Endodermal cell (in vitro differentiated cells): Measurements from ENCODE around the gene YWHAQ. TPM values are rescaled to one million over a fixed set of nuclear protein-coding genes. Genes with fewer than 3 reads are reported as not detected.

Experiments
- DNase-seq: peaks from one replicate; pipeline ENCODE4 v3.0.0-alpha.2; 2017
- H3K27ac ChIP-seq: 2 replicates; pipeline ENCODE4 v1.5.1; 2013; ENCODE audit warnings: mild to moderate bottlenecking, low read depth, low read length, moderate library complexity
- H3K27me3 ChIP-seq: 2 replicates; pipeline ENCODE4 v1.6.1; 2013; ENCODE audit warnings: mild to moderate bottlenecking, low read length, moderate library complexity; ENCODE audit not compliant: insufficient read depth, control insufficient read depth, poor library complexity, severe bottlenecking
- H3K36me3 ChIP-seq: 2 replicates; pipeline ENCODE4 v1.7.0; 2013; ENCODE audit warnings: mild to moderate bottlenecking, low read length, moderate library complexity; ENCODE audit not compliant: control insufficient read depth, insufficient read depth
- H3K4me1 ChIP-seq: one replicate; pipeline ENCODE4 v1.7.0; 2013; ENCODE audit warnings: low read length; ENCODE audit not compliant: control insufficient read depth, insufficient read depth
- H3K4me3 ChIP-seq: 2 replicates; pipeline ENCODE4 v1.5.1; 2013; ENCODE audit warnings: mild to moderate bottlenecking, low read length, moderate library complexity
- H3K9ac ChIP-seq: 2 replicates; pipeline ENCODE4 v1.6.1; 2013; ENCODE audit warnings: mild to moderate bottlenecking, low read length, moderate library complexity; ENCODE audit not compliant: poor library complexity, severe bottlenecking; ENCODE audit errors: extremely low read depth
- H3K9me3 ChIP-seq: 2 replicates; pipeline ENCODE4 v1.6.1; 2013; ENCODE audit warnings: mild to moderate bottlenecking, low read length, moderate library complexity; ENCODE audit not compliant: control insufficient read depth
- H3K27ac Mint-ChIP-seq: 2 replicates; pipeline ENCODE4 v1.8.0; 2020; ENCODE audit warnings: mixed read lengths
- H3K27me3 Mint-ChIP-seq: 2 replicates; pipeline ENCODE4 v1.8.0; 2021; ENCODE audit warnings: mild to moderate bottlenecking, mixed read lengths; ENCODE audit not compliant: insufficient read depth
- H3K36me3 Mint-ChIP-seq: 2 replicates; pipeline ENCODE4 v1.8.0; 2020; ENCODE audit warnings: low read depth, mixed read lengths
- H3K4me1 Mint-ChIP-seq: 2 replicates; pipeline ENCODE4 v1.8.0; 2020; ENCODE audit warnings: mixed read lengths
- H3K4me3 Mint-ChIP-seq: 2 replicates; pipeline ENCODE4 v1.8.0; 2020; ENCODE audit warnings: mild to moderate bottlenecking, moderate library complexity, mixed read lengths
- H3K9me3 Mint-ChIP-seq: 2 replicates; pipeline ENCODE4 v1.8.0; 2020; ENCODE audit warnings: mild to moderate bottlenecking, mixed read lengths
- WGBS, 2 experiments: methylation state at CpG; one replicate each; pipeline versions ENCODE4 v1.1.5 to v1.1.7; 2013; ENCODE audit warnings: missing lambda C conversion rate in 2 of 2, mixed read lengths in 1 of 2; ENCODE audit not compliant: insufficient coverage in 1 of 2, insufficient read length in 1 of 2; 5-methylcytosine and 5-hydroxymethylcytosine counted together
- total RNA-seq, 2 donors: library from RNA; stranded (reverse); fragmentation: NEBNext Ultra II Directional in 1 of 2; extraction: Animal tissue kit (Norgen Biotek cat#: 25700) in 1 of 2; gene quantifications; 2 replicates in 1 of 2; 3 replicates in 1 of 2; pipeline ENCODE4 v1.2.1, GENCODE V29; 2021
- TF ChIP-seq, protein P1 (sequence below): fragments of 200-600 bp; sonication (generic); conservative IDR thresholded peaks from 2 replicates; pipeline ENCODE4 v1.5.0; 2021; ENCODE audit warnings: antibody characterized with exemption, mild to moderate bottlenecking

Gene YWHAQ
- total RNA-seq, 2 donors from 2014 or later: 357 to 374 TPM

DNA sequence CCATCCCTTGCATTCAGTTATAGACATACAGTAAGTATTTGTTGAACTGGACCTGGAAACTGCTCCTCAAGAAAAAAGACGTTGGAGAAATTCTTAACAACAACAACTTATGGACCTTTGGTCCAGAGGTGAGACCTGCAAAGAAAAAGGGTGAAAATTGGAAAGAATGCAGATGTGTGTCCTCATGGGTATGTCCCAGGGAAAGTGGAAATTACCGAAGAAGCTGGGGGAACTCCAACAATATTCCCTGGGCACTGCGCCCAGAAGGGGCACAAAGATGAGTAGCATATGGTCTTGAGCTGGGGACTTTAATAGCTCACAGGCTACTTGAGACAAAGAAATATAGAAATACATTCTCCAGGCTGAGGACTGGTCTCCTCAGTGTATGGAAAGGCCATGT lies 35.5 kb upstream of the YWHAQ start:
- Histone ChIP-seq H3K36me3 (no peaks in the 10 kb centered on the region), H3K9me3 (no peaks in the 10 kb centered on the region), H3K27me3 (no peaks in the 10 kb centered on the region), H3K9ac (no peak overlapping the region), H3K27ac (no peak overlapping the region), H3K4me1 (no peaks in the 10 kb centered on the region), H3K4me3 (no peak overlapping the region)
- Mint-ChIP-seq H3K4me3 (no peak overlapping the region), H3K36me3 (no peaks in the 10 kb centered on the region), H3K27ac (no peak overlapping the region), H3K9me3 (no peaks in the 10 kb centered on the region), H3K4me1 (no peaks in the 10 kb centered on the region), H3K27me3 (peaks cover 2% of the 10 kb centered on the region)
- no peak for DNase-seq
- TF ChIP-seq, protein P1, sequence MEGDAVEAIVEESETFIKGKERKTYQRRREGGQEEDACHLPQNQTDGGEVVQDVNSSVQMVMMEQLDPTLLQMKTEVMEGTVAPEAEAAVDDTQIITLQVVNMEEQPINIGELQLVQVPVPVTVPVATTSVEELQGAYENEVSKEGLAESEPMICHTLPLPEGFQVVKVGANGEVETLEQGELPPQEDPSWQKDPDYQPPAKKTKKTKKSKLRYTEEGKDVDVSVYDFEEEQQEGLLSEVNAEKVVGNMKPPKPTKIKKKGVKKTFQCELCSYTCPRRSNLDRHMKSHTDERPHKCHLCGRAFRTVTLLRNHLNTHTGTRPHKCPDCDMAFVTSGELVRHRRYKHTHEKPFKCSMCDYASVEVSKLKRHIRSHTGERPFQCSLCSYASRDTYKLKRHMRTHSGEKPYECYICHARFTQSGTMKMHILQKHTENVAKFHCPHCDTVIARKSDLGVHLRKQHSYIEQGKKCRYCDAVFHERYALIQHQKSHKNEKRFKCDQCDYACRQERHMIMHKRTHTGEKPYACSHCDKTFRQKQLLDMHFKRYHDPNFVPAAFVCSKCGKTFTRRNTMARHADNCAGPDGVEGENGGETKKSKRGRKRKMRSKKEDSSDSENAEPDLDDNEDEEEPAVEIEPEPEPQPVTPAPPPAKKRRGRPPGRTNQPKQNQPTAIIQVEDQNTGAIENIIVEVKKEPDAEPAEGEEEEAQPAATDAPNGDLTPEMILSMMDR: no peak
- WGBS, 2 experiments: 93 to 94% methylated on average over 3 of the region's 3 CpGs

DNA sequence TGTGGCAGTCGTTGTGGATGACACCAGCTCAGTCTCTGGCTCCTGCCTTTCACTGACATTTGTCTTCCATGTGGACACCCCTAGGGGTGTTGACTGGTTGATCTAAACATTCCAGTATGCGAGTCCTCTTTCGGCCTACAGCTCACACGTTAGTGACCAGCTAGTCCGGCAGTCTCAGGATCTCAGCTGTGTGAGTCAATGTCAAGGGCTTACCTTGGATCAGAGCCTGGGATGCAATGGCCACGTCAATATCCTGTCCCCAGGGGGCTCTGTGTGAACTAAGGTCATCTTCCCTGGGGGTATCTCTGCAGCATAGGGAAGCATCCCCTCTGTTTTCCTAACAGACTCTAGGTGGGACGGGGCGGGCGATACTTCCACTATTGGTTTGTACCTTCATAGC lies 35.1 kb upstream of the YWHAQ start:
- no peak overlapping the region for H3K27ac ChIP-seq
- no peak overlapping the region for H3K9ac ChIP-seq
- no peak overlapping the region for H3K4me3 ChIP-seq
- Mint-ChIP-seq H3K27me3 (peaks cover 2% of the 10 kb centered on the region), H3K9me3 (no peaks in the 10 kb centered on the region), H3K36me3 (no peaks in the 10 kb centered on the region), H3K27ac (no peak overlapping the region), H3K4me1 (no peaks in the 10 kb centered on the region), H3K4me3 (no peak overlapping the region)
- H3K4me1 ChIP-seq: no peaks in the 10 kb centered on the region
- DNase-seq: no peak
- 88 to 92% methylated on average over 9 of the region's 9 CpGs for WGBS, 2 experiments
- TF ChIP-seq, protein P1: no peak
- H3K27me3 ChIP-seq: no peaks in the 10 kb centered on the region
- no peaks in the 10 kb centered on the region for H3K9me3 ChIP-seq
- no peaks in the 10 kb centered on the region for H3K36me3 ChIP-seq

DNA sequence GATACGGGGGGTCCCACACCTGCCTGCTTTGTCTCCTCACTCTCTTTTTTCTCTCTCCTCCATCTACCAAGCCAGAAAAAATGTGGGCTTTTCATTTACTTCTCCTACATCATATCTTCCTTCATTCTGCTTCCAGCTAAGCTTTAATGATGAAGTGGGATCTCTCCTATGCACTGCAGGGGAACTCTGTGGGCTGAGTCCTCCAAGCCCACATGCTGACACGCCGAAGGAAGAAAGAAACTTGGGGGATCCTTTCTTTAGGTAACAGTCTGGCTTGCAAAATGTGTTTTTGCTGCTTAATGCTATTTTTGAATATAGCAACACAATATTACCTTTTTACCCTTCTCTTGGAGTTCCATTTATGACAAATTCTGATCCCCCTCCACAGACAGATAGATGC lies 33.6 kb upstream of the YWHAQ start:
- H3K4me3 Mint-ChIP-seq: no peak overlapping the region
- DNase-seq: no peak
- no peaks in the 10 kb centered on the region for H3K4me1 ChIP-seq
- no peaks in the 10 kb centered on the region for H3K9me3 Mint-ChIP-seq
- WGBS, 2 experiments: 98 to 100% methylated on average over 1 to 3 of the region's 3 CpGs
- no peak overlapping the region for H3K9ac ChIP-seq
- no peak overlapping the region for H3K27ac ChIP-seq
- H3K27me3 Mint-ChIP-seq: peaks cover 2% of the 10 kb centered on the region
- no peaks in the 10 kb centered on the region for H3K36me3 ChIP-seq
- no peaks in the 10 kb centered on the region for H3K27me3 ChIP-seq
- no peaks in the 10 kb centered on the region for H3K9me3 ChIP-seq
- no peaks in the 10 kb centered on the region for H3K36me3 Mint-ChIP-seq
- no peaks in the 10 kb centered on the region for H3K4me1 Mint-ChIP-seq
- no peak overlapping the region for H3K4me3 ChIP-seq
- H3K27ac Mint-ChIP-seq: no peak overlapping the region
- TF ChIP-seq, protein P1: no peak
